Stomach (tissue), 4 donors: ENCODE results near the gene CHCHD6.

Source experiments
- POLR2A ChIP-seq, 4 donors: fragments of 450-650 bp; IDR thresholded peaks; one replicate each; pipeline ENCODE4 v1.6.1; 2016; ENCODE audit warnings: antibody characterized with exemption in 4 of 4, control low read depth in 2 of 4, mild to moderate bottlenecking in 1 of 4, moderate library complexity in 1 of 4
- TF ChIP-seq, protein P1 (sequence below), 7 experiments: fragments of 450-650 bp in 4 of 7; fragments of 200-600 bp in 3 of 7; sonication (generic) in 3 of 7; IDR thresholded peaks; one replicate each; pipeline ENCODE4 v1.5.1; 2016 to 2019; ENCODE audit warnings: antibody characterized with exemption in 7 of 7, control low read depth in 2 of 7, mild to moderate bottlenecking in 1 of 7

DNA sequence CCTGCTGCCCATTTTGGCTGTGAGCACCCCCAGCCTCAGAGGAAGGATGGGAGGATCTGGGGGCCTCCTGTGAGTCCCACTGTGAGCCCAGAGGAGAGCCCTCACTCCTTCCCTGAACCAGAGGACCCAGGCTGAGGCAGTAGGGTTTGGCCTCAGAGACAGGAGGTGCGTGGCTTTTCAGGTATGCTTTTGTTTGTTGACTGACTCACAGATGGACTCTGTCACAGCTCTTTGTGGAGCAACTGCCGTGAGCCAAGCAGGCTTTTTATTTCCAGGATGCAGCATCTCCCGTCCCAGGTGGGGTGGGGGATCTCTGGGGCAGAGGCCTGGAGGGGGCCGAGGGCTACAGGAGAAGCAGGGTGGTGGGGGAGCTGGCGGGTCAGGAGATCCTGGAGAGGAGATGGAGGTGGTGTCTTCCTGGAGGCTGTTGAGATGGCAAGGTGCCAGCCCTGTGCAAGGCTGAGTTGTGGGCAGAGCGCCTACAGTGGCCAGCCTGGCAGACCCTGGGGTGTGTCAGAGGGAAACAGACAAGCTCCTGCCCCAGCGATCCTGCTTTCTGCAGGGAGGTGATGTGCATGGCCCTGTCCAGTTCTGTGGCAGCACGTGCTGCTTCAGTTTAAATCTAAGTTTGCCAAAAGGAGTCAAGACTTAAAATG is 302.9 kb downstream of the CHCHD6 start:
- TF ChIP-seq, protein P1, sequence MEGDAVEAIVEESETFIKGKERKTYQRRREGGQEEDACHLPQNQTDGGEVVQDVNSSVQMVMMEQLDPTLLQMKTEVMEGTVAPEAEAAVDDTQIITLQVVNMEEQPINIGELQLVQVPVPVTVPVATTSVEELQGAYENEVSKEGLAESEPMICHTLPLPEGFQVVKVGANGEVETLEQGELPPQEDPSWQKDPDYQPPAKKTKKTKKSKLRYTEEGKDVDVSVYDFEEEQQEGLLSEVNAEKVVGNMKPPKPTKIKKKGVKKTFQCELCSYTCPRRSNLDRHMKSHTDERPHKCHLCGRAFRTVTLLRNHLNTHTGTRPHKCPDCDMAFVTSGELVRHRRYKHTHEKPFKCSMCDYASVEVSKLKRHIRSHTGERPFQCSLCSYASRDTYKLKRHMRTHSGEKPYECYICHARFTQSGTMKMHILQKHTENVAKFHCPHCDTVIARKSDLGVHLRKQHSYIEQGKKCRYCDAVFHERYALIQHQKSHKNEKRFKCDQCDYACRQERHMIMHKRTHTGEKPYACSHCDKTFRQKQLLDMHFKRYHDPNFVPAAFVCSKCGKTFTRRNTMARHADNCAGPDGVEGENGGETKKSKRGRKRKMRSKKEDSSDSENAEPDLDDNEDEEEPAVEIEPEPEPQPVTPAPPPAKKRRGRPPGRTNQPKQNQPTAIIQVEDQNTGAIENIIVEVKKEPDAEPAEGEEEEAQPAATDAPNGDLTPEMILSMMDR (IDR thresholded peaks at IDR 0.05) = no peak
- no peak for TF ChIP-seq POLR2A (IDR thresholded peaks at IDR 0.05)
